ENCODE data around the gene ZNF354C.

Gene ZNF354C

GRCh38 chr5:179129607-179130071, 69.5 kb downstream of the ZNF354C start:
- DNase-seq: no peak

DNA sequence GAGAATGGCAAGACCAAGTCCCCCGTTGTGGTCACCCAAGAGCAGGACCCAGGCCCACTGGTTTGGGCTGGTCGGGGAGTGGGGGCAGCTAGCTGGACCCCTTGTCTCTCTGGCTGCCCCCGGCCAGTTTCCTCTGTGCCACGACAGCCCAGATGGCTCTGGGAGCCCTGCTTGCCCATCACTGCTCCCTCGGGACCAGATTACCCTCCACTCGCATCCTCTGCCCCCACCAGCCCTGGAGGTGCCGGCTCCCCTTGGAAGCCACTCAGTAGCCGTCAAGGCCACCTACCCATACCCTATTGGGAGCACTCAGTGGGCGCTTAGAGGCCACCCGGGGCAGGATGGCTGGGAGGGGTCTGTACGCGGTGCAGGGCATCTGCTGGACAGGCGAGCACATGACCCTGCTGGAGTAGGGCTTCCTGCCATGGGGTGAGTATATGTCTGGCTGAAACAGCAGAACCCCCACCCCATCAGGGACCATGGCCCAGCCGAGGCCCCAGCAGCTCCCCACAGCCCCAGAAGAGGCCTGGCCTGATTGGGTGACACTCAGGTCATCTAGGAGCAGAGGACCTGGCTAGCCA, 70.0 kb downstream of the ZNF354C start:
- DNase-seq: no peak

DNA sequence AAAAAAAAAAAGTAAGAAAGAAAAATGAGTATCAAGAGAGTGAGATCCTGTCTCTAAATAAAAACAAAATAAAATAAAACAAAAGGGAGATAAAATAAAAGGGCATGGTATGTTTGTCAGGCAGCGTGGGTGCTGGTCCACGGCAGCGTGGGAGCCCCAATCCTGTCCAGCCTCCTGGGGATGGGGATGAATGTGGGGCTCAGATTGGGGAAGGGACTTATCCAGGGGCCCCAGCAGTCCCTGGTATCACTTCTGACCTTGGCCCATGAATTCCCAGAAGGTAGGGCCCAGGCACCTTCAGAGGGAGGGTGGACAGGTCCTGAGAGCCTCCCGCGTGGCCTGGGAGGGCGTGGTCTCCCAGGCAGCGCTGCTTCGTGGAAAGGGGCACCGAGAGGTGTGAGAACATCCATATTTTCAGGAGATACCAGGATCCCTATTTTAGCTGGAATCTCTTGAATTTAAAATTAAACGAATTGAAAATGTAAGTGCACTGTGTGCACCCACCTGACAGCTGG, 71.2 kb downstream of the ZNF354C start:
- DNase-seq: no peak

DNA sequence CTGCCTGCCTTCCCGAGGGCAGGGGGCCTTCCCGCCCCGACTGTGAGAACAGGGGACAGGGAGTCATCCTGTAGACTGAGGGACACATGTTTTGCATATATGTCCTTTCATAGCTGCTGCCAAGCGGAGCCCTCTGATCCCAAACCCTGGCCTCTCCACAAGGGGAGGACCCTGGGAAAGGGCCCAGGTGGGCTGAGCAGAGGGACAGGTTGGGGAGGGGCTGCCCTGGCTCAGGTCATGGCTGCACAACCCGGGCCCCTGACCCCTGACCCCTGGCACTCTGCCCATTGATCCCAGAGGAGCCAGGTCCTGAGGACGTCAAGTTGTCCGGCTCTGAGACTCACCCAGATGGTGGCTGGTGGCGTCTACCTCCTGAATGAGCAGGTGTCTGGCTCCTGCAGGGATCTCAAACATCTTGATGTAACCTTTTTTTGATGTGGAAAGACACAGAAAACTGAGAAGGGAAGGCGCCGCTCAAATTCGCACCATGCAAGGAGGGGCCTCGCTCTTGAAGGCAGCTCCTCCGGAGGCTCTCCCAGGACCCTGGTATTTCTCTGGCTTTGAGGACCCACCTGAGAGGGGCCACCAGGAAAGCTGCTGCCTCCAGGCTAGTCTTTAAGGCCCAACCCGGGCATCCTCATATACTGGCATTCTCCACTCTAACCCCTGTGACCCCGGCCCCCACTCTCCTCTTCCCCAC, 71.9 kb downstream of the ZNF354C start:
- no peak for DNase-seq

GRCh38 chr5:179132586-179133355, 72.6 kb downstream of the ZNF354C start:
- DNase-seq: no peak

Data from DMS79 treated with DMSO at 0.1 percent for 48 hours (cell line).